Liver (tissue), 3 donors: ENCODE measurements around the gene SULT1A3.

ENCODE experiments used
- CTCF ChIP-seq: fragments of 150-350 bp; IDR thresholded peaks from 2 replicates; pipeline ENCODE4 v1.5.1; 2017; ENCODE audit warnings: improper control_type of control experiment, low read depth, low read length; ENCODE audit not compliant: missing input control
- RAD21 ChIP-seq, 2 donors: IDR thresholded peaks; 2 replicates each; pipeline ENCODE4 v1.6.1; 2016; ENCODE audit warnings: antibody characterized with exemption in 2 of 2, mild to moderate bottlenecking in 2 of 2
- REST ChIP-seq: IDR thresholded peaks from 2 replicates; pipeline ENCODE4 v1.6.1; 2016; ENCODE audit warnings: antibody characterized with exemption, mild to moderate bottlenecking
- RXRA ChIP-seq, 2 donors: IDR thresholded peaks; 2 replicates each; pipeline ENCODE4 v1.6.1; 2017 to 2018; ENCODE audit warnings: antibody characterized with exemption in 2 of 2, mild to moderate bottlenecking in 1 of 2
- TAF1 ChIP-seq: conservative IDR thresholded peaks from 2 replicates; pipeline ENCODE4 v1.6.1; 2016; ENCODE audit warnings: antibody characterized with exemption, mild to moderate bottlenecking
- YY1 ChIP-seq: IDR thresholded peaks from 2 replicates; pipeline ENCODE4 v1.6.1; 2016; ENCODE audit warnings: antibody characterized with exemption, mild to moderate bottlenecking
- donor health status: healthy.
- donor health status: healthy.

GRCh38 chr16:30183233-30184095, 15.6 kb upstream of the SULT1A3 start, which contains the start of gene CORO1A:
- TF ChIP-seq YY1 (no peak), CTCF (no peak), RXRA (IDR thresholded peaks at IDR 0.05) (no peak), RAD21 (IDR thresholded peaks at IDR 0.05) (no peak), TAF1 (no peak), REST (no peak)
